ENCODE results near the gene NFIB.

DNA sequence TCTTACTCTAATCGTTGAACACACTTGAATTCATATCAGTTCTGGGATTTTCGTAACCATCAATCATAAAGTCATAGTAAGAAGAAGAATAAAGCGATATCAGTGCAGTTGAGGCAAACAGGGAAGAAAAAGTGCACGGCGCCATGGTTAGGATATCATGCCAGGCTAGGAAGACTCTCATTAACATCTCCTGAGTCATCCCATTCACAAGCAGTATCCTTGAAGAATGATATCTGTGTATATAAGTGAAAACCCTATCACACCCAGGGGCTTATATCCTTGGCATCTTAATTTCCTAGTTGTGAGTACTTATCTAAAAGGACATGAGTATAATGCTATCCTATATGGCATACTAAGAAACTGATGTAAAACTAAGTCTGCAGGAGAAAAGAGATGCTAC is 38.6 kb downstream of the NFIB start:
- TF ChIP-seq EZH2 (IDR thresholded peaks at IDR 0.05; ENCODE audit: insufficient read depth, poor library complexity, severe bottlenecking): no peak
- no peak for TF ChIP-seq EZH2phosphoT487 (IDR thresholded peaks at IDR 0.05; ENCODE audit: insufficient read depth, low read depth)

Data from GM23248 (cell line).